Nephron (organoid): ENCODE results near the gene PEAK3.
A peak's percentile ranks its signal among the peaks of the same experiment; 100 is the strongest.

Source experiments
- H3K27ac Mint-ChIP-seq, 3 experiments: 2 replicates each; pipeline ENCODE4 v1.8.0; 2020; ENCODE audit warnings: mixed read lengths in 3 of 3, mild to moderate bottlenecking in 2 of 3, moderate library complexity in 1 of 3
- H3K27me3 Mint-ChIP-seq: 2 replicates; pipeline ENCODE4 v1.8.0; 2021; ENCODE audit warnings: low read depth, mild to moderate bottlenecking, moderate library complexity, mixed read lengths
- H3K36me3 Mint-ChIP-seq: 2 replicates; pipeline ENCODE4 v1.8.0; 2020; ENCODE audit warnings: low read depth, mixed read lengths
- H3K4me1 Mint-ChIP-seq: 2 replicates; pipeline ENCODE4 v1.8.0; 2020; ENCODE audit warnings: mixed read lengths
- H3K4me3 Mint-ChIP-seq, 3 experiments: 2 replicates each; pipeline ENCODE4 v1.8.0; 2020; ENCODE audit warnings: mild to moderate bottlenecking in 3 of 3, mixed read lengths in 3 of 3, moderate library complexity in 2 of 3
- H3K9me3 Mint-ChIP-seq: 2 replicates; pipeline ENCODE4 v1.8.0; 2020; ENCODE audit warnings: mixed read lengths
- CTCF ChIP-seq, 3 experiments: fragments of 200-600 bp; sonication (generic); IDR thresholded peaks; one replicate each; pipeline ENCODE4 v1.5.0; 2021; ENCODE audit warnings: antibody characterized with exemption in 3 of 3; ENCODE audit not compliant: unreplicated experiment in 3 of 3

The PEAK3 gene

GRCh38 chr19:2270157-2270422 lies 11.9 kb downstream of the PEAK3 start:
- Mint-ChIP-seq H3K27me3 (no peaks in the 10 kb centered on the region), H3K9me3 (no peaks in the 10 kb centered on the region), H3K4me3 (peak overlapping the region; percentile 93 to 95 (median 93)), H3K36me3 (peaks cover 20% of the 10 kb centered on the region), H3K4me1 (peaks cover 31% of the 10 kb centered on the region), H3K27ac (peak overlapping the region in 2 of 3 experiments; percentile 63 to 87)
- TF ChIP-seq CTCF (IDR thresholded peaks at IDR 0.05; ENCODE audit: unreplicated experiment in 3 of 3) = no peak

GRCh38 chr19:2269244-2270156 lies 12.5 kb downstream of the PEAK3 start:
- Mint-ChIP-seq H3K27me3 (no peaks in the 10 kb centered on the region), H3K9me3 (no peaks in the 10 kb centered on the region), H3K27ac (peak overlapping the region; percentile 70 to 87 (median 82)), H3K4me3 (peak overlapping the region; percentile 93 to 95 (median 93)), H3K36me3 (peaks cover 17% of the 10 kb centered on the region), H3K4me1 (peaks cover 28% of the 10 kb centered on the region)
- TF ChIP-seq CTCF (IDR thresholded peaks at IDR 0.05; ENCODE audit: unreplicated experiment in 3 of 3) = peak in 2 of 3 experiments; percentile 13 to 23

GRCh38 chr19:2268861-2269243 lies 13.1 kb downstream of the PEAK3 start:
- peak overlapping the region; percentile 93 to 95 (median 93) for H3K4me3 Mint-ChIP-seq

GRCh38 chr19:2268480-2268830 lies 13.5 kb downstream of the PEAK3 start:
- Mint-ChIP-seq H3K27ac (peak overlapping the region; percentile 70 to 87 (median 82)), H3K4me3 (peak overlapping the region; percentile 93 to 95 (median 93)), H3K4me1 (peaks cover 20% of the 10 kb centered on the region), H3K9me3 (no peaks in the 10 kb centered on the region), H3K27me3 (no peaks in the 10 kb centered on the region), H3K36me3 (peaks cover 9% of the 10 kb centered on the region)
- no peak for TF ChIP-seq CTCF (IDR thresholded peaks at IDR 0.05; ENCODE audit: unreplicated experiment in 3 of 3)

More at GRCh38 chr19:2268861-2269243, 13.1 kb downstream of the PEAK3 start:
- Mint-ChIP-seq H3K9me3 (no peaks in the 10 kb centered on the region), H3K27me3 (no peaks in the 10 kb centered on the region), H3K4me1 (peaks cover 24% of the 10 kb centered on the region), H3K27ac (peak overlapping the region; percentile 70 to 87 (median 82)), H3K36me3 (peaks cover 12% of the 10 kb centered on the region)
- TF ChIP-seq CTCF (IDR thresholded peaks at IDR 0.05; ENCODE audit: unreplicated experiment in 3 of 3) = no peak

- H3K9me3 Mint-ChIP-seq = no peaks in the 10 kb centered on the region
- peak overlapping the region; percentile 61 to 94 (median 91) for H3K27ac Mint-ChIP-seq
- no peak for TF ChIP-seq CTCF (IDR thresholded peaks at IDR 0.05; ENCODE audit: unreplicated experiment in 3 of 3)
- no peaks in the 10 kb centered on the region for H3K27me3 Mint-ChIP-seq
- H3K4me1 Mint-ChIP-seq = peaks cover 8% of the 10 kb centered on the region
- peak overlapping the region; percentile 59 to 78 (median 70) for H3K4me3 Mint-ChIP-seq
- H3K36me3 Mint-ChIP-seq = no peaks in the 10 kb centered on the region
These were observed 15.6 kb downstream of the PEAK3 start for GRCh38 chr19:2266183-2266993.
